CD4-positive, alpha-beta T cell (primary cell): ENCODE results near the gene MYO15A. TPM values are rescaled to one million over a fixed set of nuclear protein-coding genes. Genes with fewer than 3 reads are reported as not detected.
"Not testable (repeated sequence)": the region's sequence is repeated elsewhere in the genome, so short reads cannot be mapped to it uniquely, and the experiment has no call there.

Experiments used
- ATAC-seq: fragments of 200-7000 bp; cut with Tn5 transposase; one replicate; pipeline ENCODE4 v1.10.0; 2022; ENCODE audit warnings: mild to moderate bottlenecking; ENCODE audit not compliant: poor library complexity
- CTCF ChIA-PET: fragments of 350-600 bp; sonication (Branson Sonifier 250); formaldehyde crosslinking; loops from one replicate; lab custom pipeline; 2021; ENCODE audit warnings: antibody characterized with exemption, inconsistent platforms; lab: Charles Lee
- POLR2A ChIA-PET: fragments of 350-600 bp; sonication (Branson Sonifier 250); formaldehyde crosslinking; loops from one replicate; lab custom pipeline; 2021; ENCODE audit warnings: antibody characterized with exemption, inconsistent platforms; lab: Charles Lee
- DNase-seq, 14 experiments: peaks; one replicate each; pipeline ENCODE4 v3.0.0-alpha.2; 2013 to 2020; ENCODE audit warnings: mixed read lengths in 2 of 14
- H3K27ac ChIP-seq, 2 donors: one replicate each; pipeline versions ENCODE4 v1.5.1 to v1.7.0; 2013; ENCODE audit warnings: low read length in 2 of 2, low read depth in 1 of 2, mild to moderate bottlenecking in 1 of 2
- H3K27me3 ChIP-seq, 2 experiments: 1 replicate in 1 of 2; 2 replicates in 1 of 2; pipeline versions ENCODE4 v1.6.1 to v1.7.0; 2013; ENCODE audit warnings: low read length in 2 of 2, control low read depth in 1 of 2, mild to moderate bottlenecking in 1 of 2, moderate library complexity in 1 of 2; ENCODE audit not compliant: insufficient read depth in 2 of 2, control insufficient read depth in 1 of 2
- H3K36me3 ChIP-seq: one replicate; pipeline ENCODE4 v1.6.1; 2013; ENCODE audit warnings: low read length, control low read depth; ENCODE audit not compliant: insufficient read depth
- H3K4me1 ChIP-seq: one replicate; pipeline ENCODE4 v1.6.1; 2013; ENCODE audit warnings: low read length, control low read depth; ENCODE audit not compliant: insufficient read depth
- H3K4me3 ChIP-seq: one replicate; pipeline ENCODE4 v1.5.1; 2013; ENCODE audit warnings: mild to moderate bottlenecking, low read length, moderate library complexity
- H3K9me3 ChIP-seq, 2 experiments: 1 replicate in 1 of 2; 2 replicates in 1 of 2; pipeline versions ENCODE4 v1.6.1 to v1.7.0; 2013; ENCODE audit warnings: low read length in 2 of 2, mild to moderate bottlenecking in 2 of 2, control low read depth in 1 of 2, moderate library complexity in 1 of 2; ENCODE audit not compliant: control insufficient read depth in 1 of 2, insufficient read depth in 1 of 2
- H3K27ac Mint-ChIP-seq: one replicate; pipeline ENCODE4 v1.8.0; 2020; ENCODE audit warnings: mixed read lengths
- H3K27me3 Mint-ChIP-seq: one replicate; pipeline ENCODE4 v1.8.0; 2021; ENCODE audit warnings: mixed read lengths
- H3K36me3 Mint-ChIP-seq: one replicate; pipeline ENCODE4 v1.8.0; 2021; ENCODE audit warnings: low read depth, mixed read lengths
- H3K4me1 Mint-ChIP-seq: one replicate; pipeline ENCODE4 v1.8.0; 2021; ENCODE audit warnings: low read depth, mixed read lengths
- H3K4me3 Mint-ChIP-seq: one replicate; pipeline ENCODE4 v1.8.0; 2020; ENCODE audit warnings: mild to moderate bottlenecking, mixed read lengths
- H3K9me3 Mint-ChIP-seq: one replicate; pipeline ENCODE4 v1.8.0; 2020; ENCODE audit warnings: mixed read lengths
- CTCF ChIP-seq: fragments of 200-600 bp; IDR thresholded peaks from one replicate; pipeline ENCODE4 v1.8.0; 2022; ENCODE audit warnings: antibody characterized with exemption, mild to moderate bottlenecking
- intact Hi-C, 2 experiments: fragments of 100-400 bp; cut with DNase I in 1 of 2; cut with micrococcal nuclease in 1 of 2; formaldehyde crosslinking; loops; one replicate each; pipeline versions ENCODE4 v1.15.1 to v1.9.0; 2023 to 2025; cut with DNase I, micrococcal nuclease
- total RNA-seq, 174 experiments: library from RNA in 2 of 174; stranded (reverse) in 2 of 174; gene quantifications; one replicate each; pipeline ENCODE4 v1.2.3 and lab custom pipeline; 2021 to 2026

MYO15A gene
- total RNA-seq, 2 experiments from 2014 or later, result 1.2 to 1.6 TPM

GRCh38 chr17:18213666-18214270 lies 105.2 kb downstream of the MYO15A start:
- intact Hi-C loops, result no loop called here
- CTCF ChIA-PET, result no interaction called here
- peaks cover 23% of the 10 kb centered on the region for H3K36me3 Mint-ChIP-seq
- no peaks in the 10 kb centered on the region for H3K4me1 Mint-ChIP-seq
- Histone ChIP-seq H3K27me3 (no peaks in the 10 kb centered on the region), H3K4me1 (no peaks in the 10 kb centered on the region), H3K36me3 (peaks cover 24% of the 10 kb centered on the region), H3K27ac (no peak overlapping the region), H3K4me3 (no peak overlapping the region), H3K9me3 (no peaks in the 10 kb centered on the region)
- ATAC-seq, result no peak
- no peak for DNase-seq
- H3K27me3 Mint-ChIP-seq, result no peaks in the 10 kb centered on the region
- no peak overlapping the region for H3K4me3 Mint-ChIP-seq
- no peaks in the 10 kb centered on the region for H3K9me3 Mint-ChIP-seq
- POLR2A ChIA-PET, result interaction anchor here (0.6 kb wide), 1 partner anchor 16 kb away, joined by 3 read pairs; no protein-coding TSS in a partner anchor
- no peak for TF ChIP-seq CTCF
- H3K27ac Mint-ChIP-seq, result no peak overlapping the region

- POLR2A ChIA-PET, result interaction anchor here (0.6 kb wide), 1 partner anchor 47 kb away, joined by 3 read pairs; no protein-coding TSS in a partner anchor
- not testable (repeated sequence) for H3K4me1 Mint-ChIP-seq, H3K36me3 Mint-ChIP-seq, H3K4me3 Mint-ChIP-seq, H3K27ac ChIP-seq, H3K27me3 ChIP-seq, H3K27ac Mint-ChIP-seq, H3K4me3 ChIP-seq, H3K36me3 ChIP-seq, H3K27me3 Mint-ChIP-seq, H3K9me3 Mint-ChIP-seq, ATAC-seq, DNase-seq, H3K4me1 ChIP-seq, H3K9me3 ChIP-seq
- CTCF ChIA-PET, result interaction anchor here (0.7 to 1.7 kb wide), 7 partner anchors 10 to 788 kb away, joined by 3 to 5 read pairs (median 3); partner anchors contain the start of genes ALKBH5 and FAM83G
- intact Hi-C loops, result loop anchor here (2.0 to 5.0 kb wide), 2 partner anchors 35 to 76 kb away; partner anchors contain the start of gene ALKBH5 (in 1 of the 2)
Observed at GRCh38 chr17:18216906-18217305, 108.3 kb downstream of the MYO15A start.

GRCh38 chr17:18217412-18218015 lies 109.0 kb downstream of the MYO15A start:
- Histone ChIP-seq H3K9me3 (no peaks in the 10 kb centered on the region), H3K4me3 (no peak overlapping the region), H3K36me3 (no peaks in the 10 kb centered on the region), H3K27me3 (no peaks in the 10 kb centered on the region), H3K4me1 (no peaks in the 10 kb centered on the region), H3K27ac (no peak overlapping the region)
- POLR2A ChIA-PET, result no interaction called here
- H3K27ac Mint-ChIP-seq, result no peak overlapping the region
- H3K4me1 Mint-ChIP-seq, result no peaks in the 10 kb centered on the region
- H3K4me3 Mint-ChIP-seq, result no peak overlapping the region
- ATAC-seq, result peak; percentile 97
- DNase-seq, result peak; percentile 53 to 82 (median 66)
- H3K27me3 Mint-ChIP-seq, result no peaks in the 10 kb centered on the region
- peak; percentile 89 for TF ChIP-seq CTCF
- no peaks in the 10 kb centered on the region for H3K36me3 Mint-ChIP-seq
- intact Hi-C loops, result loop anchor here (2.0 to 5.0 kb wide), 2 partner anchors 35 to 77 kb away; partner anchors contain the start of gene ALKBH5 (in 1 of the 2)
- H3K9me3 Mint-ChIP-seq, result no peaks in the 10 kb centered on the region
- CTCF ChIA-PET, result interaction anchor here (0.7 to 1.7 kb wide), 10 partner anchors 9 to 787 kb away, joined by 3 to 5 read pairs (median 3); partner anchors contain the start of genes ALKBH5 and FAM83G
